ENCODE measurements around the gene MVD.

DNA sequence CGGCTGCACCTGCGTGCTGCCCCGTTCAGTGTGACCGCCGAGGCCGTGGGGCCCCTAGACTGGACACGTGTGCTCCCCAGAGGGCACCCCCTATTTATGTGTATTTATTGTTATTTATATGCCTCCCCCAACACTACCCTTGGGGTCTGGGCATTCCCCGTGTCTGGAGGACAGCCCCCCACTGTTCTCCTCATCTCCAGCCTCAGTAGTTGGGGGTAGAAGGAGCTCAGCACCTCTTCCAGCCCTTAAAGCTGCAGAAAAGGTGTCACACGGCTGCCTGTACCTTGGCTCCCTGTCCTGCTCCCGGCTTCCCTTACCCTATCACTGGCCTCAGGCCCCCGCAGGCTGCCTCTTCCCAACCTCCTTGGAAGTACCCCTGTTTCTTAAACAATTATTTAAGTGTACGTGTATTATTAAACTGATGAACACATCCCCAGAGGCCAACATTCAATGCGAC is 22.8 kb downstream of the MVD start:
- TF ChIP-seq, protein P1, sequence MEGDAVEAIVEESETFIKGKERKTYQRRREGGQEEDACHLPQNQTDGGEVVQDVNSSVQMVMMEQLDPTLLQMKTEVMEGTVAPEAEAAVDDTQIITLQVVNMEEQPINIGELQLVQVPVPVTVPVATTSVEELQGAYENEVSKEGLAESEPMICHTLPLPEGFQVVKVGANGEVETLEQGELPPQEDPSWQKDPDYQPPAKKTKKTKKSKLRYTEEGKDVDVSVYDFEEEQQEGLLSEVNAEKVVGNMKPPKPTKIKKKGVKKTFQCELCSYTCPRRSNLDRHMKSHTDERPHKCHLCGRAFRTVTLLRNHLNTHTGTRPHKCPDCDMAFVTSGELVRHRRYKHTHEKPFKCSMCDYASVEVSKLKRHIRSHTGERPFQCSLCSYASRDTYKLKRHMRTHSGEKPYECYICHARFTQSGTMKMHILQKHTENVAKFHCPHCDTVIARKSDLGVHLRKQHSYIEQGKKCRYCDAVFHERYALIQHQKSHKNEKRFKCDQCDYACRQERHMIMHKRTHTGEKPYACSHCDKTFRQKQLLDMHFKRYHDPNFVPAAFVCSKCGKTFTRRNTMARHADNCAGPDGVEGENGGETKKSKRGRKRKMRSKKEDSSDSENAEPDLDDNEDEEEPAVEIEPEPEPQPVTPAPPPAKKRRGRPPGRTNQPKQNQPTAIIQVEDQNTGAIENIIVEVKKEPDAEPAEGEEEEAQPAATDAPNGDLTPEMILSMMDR (conservative IDR thresholded peaks at IDR 0.05; ENCODE audit: low read depth, low read length), result no peak
- no peak for TF ChIP-seq POLR2A (IDR thresholded peaks at IDR 0.05; ENCODE audit: low read depth, low read length)
- no peak for TF ChIP-seq RAD21 (IDR thresholded peaks at IDR 0.05; ENCODE audit: low read length)
- TF ChIP-seq CHD1 (IDR thresholded peaks at IDR 0.05; ENCODE audit: low read depth, low read length), result no peak
- no peak for TF ChIP-seq FOS (IDR thresholded peaks at IDR 0.05; ENCODE audit: low read depth, low read length)
